ENCODE results near the gene GZMH.
"Not testable (repeated sequence)": the region's sequence is repeated elsewhere in the genome, so short reads cannot be mapped to it uniquely, and the experiment has no call there.

Gene GZMH, protein sequence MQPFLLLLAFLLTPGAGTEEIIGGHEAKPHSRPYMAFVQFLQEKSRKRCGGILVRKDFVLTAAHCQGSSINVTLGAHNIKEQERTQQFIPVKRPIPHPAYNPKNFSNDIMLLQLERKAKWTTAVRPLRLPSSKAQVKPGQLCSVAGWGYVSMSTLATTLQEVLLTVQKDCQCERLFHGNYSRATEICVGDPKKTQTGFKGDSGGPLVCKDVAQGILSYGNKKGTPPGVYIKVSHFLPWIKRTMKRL

DNA sequence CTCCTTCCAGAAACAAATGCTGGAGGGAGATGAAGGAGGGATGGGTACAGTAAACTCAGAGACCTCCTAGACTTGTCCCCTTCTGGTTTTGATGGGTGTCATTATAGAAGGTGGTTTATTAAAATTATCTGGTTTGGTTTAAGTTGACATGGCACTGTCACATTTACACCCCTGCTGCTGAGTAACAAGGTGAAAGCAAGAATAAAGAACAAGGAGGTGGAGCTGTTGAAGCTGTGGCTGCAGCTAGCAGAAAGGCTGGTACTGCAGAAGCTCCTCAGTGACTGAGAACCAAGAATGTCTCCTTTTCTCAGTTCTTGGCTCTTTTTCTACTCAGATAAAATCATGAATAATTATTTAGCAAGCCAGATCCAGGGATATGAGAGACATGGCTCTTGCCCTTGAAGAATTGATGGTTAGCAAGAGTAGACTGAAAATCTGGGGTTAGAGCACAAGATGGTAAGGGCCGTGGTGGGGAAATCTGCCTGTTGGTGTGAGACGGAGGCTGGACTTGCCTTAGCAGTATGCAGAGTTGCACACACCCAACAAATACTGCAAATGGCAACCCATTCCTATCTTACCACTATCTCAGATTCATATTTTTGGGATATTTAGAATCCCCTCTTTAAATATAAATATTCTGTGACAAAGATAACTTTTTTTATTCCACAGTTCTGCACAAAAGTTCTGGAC lies at the start of gene GZMH:
TSS of gene GZMH (minus strand) at position 31 of the 690 bp plus-strand sequence. CDS start 72 bp downstream, outside the sequence.
- DNase-seq (ENCODE audit: low spot score) (no peak), ATAC-seq (ENCODE audit: low read depth) (no peak)
- no peaks in the 10 kb centered on the region for H3K36me3 ChIP-seq (ENCODE audit: low read depth)
- H3K27me3 ChIP-seq (ENCODE audit: insufficient read depth, poor library complexity, severe bottlenecking), result no peaks in the 10 kb centered on the region
- TF ChIP-seq, protein P1, sequence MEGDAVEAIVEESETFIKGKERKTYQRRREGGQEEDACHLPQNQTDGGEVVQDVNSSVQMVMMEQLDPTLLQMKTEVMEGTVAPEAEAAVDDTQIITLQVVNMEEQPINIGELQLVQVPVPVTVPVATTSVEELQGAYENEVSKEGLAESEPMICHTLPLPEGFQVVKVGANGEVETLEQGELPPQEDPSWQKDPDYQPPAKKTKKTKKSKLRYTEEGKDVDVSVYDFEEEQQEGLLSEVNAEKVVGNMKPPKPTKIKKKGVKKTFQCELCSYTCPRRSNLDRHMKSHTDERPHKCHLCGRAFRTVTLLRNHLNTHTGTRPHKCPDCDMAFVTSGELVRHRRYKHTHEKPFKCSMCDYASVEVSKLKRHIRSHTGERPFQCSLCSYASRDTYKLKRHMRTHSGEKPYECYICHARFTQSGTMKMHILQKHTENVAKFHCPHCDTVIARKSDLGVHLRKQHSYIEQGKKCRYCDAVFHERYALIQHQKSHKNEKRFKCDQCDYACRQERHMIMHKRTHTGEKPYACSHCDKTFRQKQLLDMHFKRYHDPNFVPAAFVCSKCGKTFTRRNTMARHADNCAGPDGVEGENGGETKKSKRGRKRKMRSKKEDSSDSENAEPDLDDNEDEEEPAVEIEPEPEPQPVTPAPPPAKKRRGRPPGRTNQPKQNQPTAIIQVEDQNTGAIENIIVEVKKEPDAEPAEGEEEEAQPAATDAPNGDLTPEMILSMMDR (IDR thresholded peaks at IDR 0.05; ENCODE audit: poor library complexity, severe bottlenecking), result no peak
- no peaks in the 10 kb centered on the region for H3K4me1 ChIP-seq (ENCODE audit: insufficient read depth, poor library complexity, severe bottlenecking)
- no peaks in the 10 kb centered on the region for H3K9me3 ChIP-seq (ENCODE audit: severe bottlenecking)
- H3K4me3 ChIP-seq (ENCODE audit: severe bottlenecking), result no peak within 1 kb of the TSS
- H3K27ac ChIP-seq (ENCODE audit: poor library complexity, severe bottlenecking), result no peak within 1 kb of the TSS

DNA sequence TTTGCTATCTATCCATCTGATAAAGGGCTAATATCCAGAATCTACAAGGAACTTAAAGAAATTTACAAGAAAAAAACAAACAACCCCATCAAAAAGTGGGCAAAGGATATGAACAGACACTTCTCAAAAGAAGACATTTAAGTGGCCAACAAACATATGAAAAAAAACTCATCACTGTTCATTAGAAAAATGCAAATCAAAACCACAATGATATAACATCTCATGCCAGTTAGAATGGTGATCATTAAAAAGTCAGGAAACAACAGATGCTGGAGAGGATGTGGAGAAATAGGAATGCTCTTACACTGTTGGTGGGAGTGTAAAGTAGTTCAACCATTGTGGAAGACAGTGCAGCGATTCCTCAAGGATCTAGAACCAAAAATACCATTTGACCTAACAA lies 38.9 kb upstream of the GZMH start:
- not testable (repeated sequence) for ATAC-seq (ENCODE audit: low read depth); H3K36me3 ChIP-seq (ENCODE audit: low read depth); H3K4me1 ChIP-seq (ENCODE audit: insufficient read depth, poor library complexity, severe bottlenecking); H3K27ac ChIP-seq (ENCODE audit: poor library complexity, severe bottlenecking); H3K27me3 ChIP-seq (ENCODE audit: insufficient read depth, poor library complexity, severe bottlenecking); H3K9me3 ChIP-seq (ENCODE audit: severe bottlenecking); H3K4me3 ChIP-seq (ENCODE audit: severe bottlenecking); DNase-seq (ENCODE audit: low spot score)

DNA sequence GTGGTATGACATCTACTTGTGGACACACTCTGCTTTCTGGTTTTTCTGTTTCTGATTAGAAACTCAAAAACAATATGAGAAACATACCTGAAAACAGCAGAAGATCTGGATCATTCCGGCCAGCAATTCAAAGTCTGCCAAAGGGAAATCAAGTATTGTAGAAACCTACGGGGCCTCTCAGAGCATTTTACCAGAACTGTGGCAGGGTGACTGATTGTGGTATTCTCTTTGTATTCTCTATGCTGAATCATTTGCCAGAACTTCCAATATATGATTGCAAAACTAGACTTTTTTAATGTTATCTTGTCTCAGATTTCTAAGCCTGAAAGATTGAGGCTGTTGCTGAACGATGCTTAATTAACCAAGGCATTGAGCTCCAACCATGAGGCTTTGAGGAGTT lies 30.4 kb upstream of the GZMH start:
- ATAC-seq (ENCODE audit: low read depth), result no peak
- H3K36me3 ChIP-seq (ENCODE audit: low read depth), result no peaks in the 10 kb centered on the region
- no peaks in the 10 kb centered on the region for H3K9me3 ChIP-seq (ENCODE audit: severe bottlenecking)
- no peak overlapping the region for H3K27ac ChIP-seq (ENCODE audit: poor library complexity, severe bottlenecking)
- DNase-seq (ENCODE audit: low spot score), result no peak
- no peaks in the 10 kb centered on the region for H3K4me1 ChIP-seq (ENCODE audit: insufficient read depth, poor library complexity, severe bottlenecking)
- no peak overlapping the region for H3K4me3 ChIP-seq (ENCODE audit: severe bottlenecking)
- TF ChIP-seq, protein P1 (IDR thresholded peaks at IDR 0.05; ENCODE audit: poor library complexity, severe bottlenecking), result no peak
- no peaks in the 10 kb centered on the region for H3K27me3 ChIP-seq (ENCODE audit: insufficient read depth, poor library complexity, severe bottlenecking)

DNA sequence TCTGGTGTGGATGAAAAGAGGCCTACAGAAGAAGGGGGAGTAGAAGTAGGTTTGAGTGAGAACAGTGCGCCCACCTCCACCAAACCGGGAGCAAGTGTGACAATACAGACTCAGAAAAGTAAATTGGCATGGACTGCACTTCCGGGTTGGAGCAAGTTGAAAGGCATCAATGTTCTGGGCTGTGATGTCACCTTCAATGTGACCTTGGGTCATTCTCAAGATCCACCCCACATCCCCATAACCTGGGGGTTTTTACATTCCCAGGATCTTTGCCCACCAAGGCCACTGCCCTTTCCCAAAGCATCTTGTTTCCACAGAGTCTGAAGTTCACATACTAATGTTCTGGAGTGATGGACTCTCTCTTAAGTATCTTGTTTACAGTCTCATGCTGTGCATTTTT lies 29.8 kb upstream of the GZMH start:
- H3K4me3 ChIP-seq (ENCODE audit: severe bottlenecking), result no peak overlapping the region
- no peaks in the 10 kb centered on the region for H3K4me1 ChIP-seq (ENCODE audit: insufficient read depth, poor library complexity, severe bottlenecking)
- TF ChIP-seq, protein P1 (IDR thresholded peaks at IDR 0.05; ENCODE audit: poor library complexity, severe bottlenecking), result no peak
- no peaks in the 10 kb centered on the region for H3K9me3 ChIP-seq (ENCODE audit: severe bottlenecking)
- no peaks in the 10 kb centered on the region for H3K36me3 ChIP-seq (ENCODE audit: low read depth)
- DNase-seq (ENCODE audit: low spot score) (no peak), ATAC-seq (ENCODE audit: low read depth) (no peak)
- H3K27me3 ChIP-seq (ENCODE audit: insufficient read depth, poor library complexity, severe bottlenecking), result no peaks in the 10 kb centered on the region
- no peak overlapping the region for H3K27ac ChIP-seq (ENCODE audit: poor library complexity, severe bottlenecking)

DNA sequence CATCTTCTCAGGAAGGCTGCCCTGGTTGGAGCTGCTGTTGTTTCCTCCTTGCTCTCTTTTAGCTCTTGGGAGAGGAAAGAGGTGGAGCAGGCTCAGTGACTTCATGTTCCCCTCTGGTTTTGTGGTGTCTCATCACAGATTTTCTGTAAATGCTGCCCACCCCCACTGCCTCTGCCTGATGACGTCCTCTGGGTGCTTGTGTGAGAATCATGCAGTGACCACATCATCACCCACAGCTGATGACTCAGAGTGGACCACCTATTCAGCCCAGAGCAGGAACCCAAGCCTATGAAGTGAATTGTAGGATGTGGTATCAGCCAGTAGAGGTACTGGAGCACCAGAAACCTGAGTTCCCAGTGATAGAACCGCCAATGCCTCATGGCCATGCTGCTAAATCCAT lies 24.7 kb upstream of the GZMH start, which contains the start of gene GZMB:
TSS of gene GZMB (minus strand) at position 33 of the 400 bp plus-strand sequence. CDS start at position 3, 30 bp downstream.
- Histone ChIP-seq H3K36me3 (ENCODE audit: low read depth) (no peaks in the 10 kb centered on the region), H3K27me3 (ENCODE audit: insufficient read depth, poor library complexity, severe bottlenecking) (no peaks in the 10 kb centered on the region), H3K9me3 (ENCODE audit: severe bottlenecking) (no peaks in the 10 kb centered on the region), H3K4me1 (ENCODE audit: insufficient read depth, poor library complexity, severe bottlenecking) (peaks cover 11% of the 10 kb centered on the region), H3K4me3 (ENCODE audit: severe bottlenecking) (no peak within 1 kb of the TSS), H3K27ac (ENCODE audit: poor library complexity, severe bottlenecking) (no peak within 1 kb of the TSS)
- TF ChIP-seq, protein P1 (IDR thresholded peaks at IDR 0.05; ENCODE audit: poor library complexity, severe bottlenecking), result no peak
- DNase-seq (ENCODE audit: low spot score) (no peak), ATAC-seq (ENCODE audit: low read depth) (no peak)

Data from RWPE2 (cell line).